GM19328 (cell line): ENCODE measurements around the gene NRCAM.

ENCODE experiments used
- ATAC-seq: cut with Tn5 transposase; IDR thresholded peaks from one replicate; pipeline ENCODE4 v1.9.1; 2021; ENCODE audit warnings: mild to moderate bottlenecking, moderate library complexity; ENCODE audit not compliant: unreplicated experiment

NRCAM gene

GRCh38 chr7:108103558-108104298 is 352.5 kb downstream of the NRCAM start:
- no peak for ATAC-seq

- no peak for ATAC-seq
Measured at GRCh38 chr7:108102671-108103312, 353.4 kb downstream of the NRCAM start.

- no peak for ATAC-seq
Measured at GRCh38 chr7:108101759-108102158, 354.5 kb downstream of the NRCAM start.

- no peak for ATAC-seq
Measured at GRCh38 chr7:108099713-108100112, 356.5 kb downstream of the NRCAM start.

- ATAC-seq = no peak
Measured at GRCh38 chr7:108097703-108098102, 358.5 kb downstream of the NRCAM start.
